Breast epithelium (tissue), 4 donors: ENCODE results near the gene ZSWIM3. TPM values are rescaled to one million over a fixed set of nuclear protein-coding genes. Genes with fewer than 3 reads are reported as not detected.

Experiments used
- DNase-seq, 2 donors: peaks; one replicate each; pipeline ENCODE4 v3.0.0-alpha.2; 2019; ENCODE audit warnings: low spot score in 2 of 2
- H3K27ac ChIP-seq, 2 donors: fragments of 200-600 bp; sonication (generic) in 1 of 2; one replicate each; pipeline ENCODE4 v1.5.1; 2016 to 2019; ENCODE audit warnings: mild to moderate bottlenecking in 1 of 2
- H3K27me3 ChIP-seq, 2 donors: fragments of 200-600 bp; sonication (generic) in 1 of 2; one replicate each; pipeline versions ENCODE4 v1.5.1 to v1.6.0; 2017 to 2019; ENCODE audit warnings: control low read depth in 1 of 2, mild to moderate bottlenecking in 1 of 2
- H3K36me3 ChIP-seq: fragments of 200-600 bp; one replicate; pipeline ENCODE4 v1.5.1; 2019
- H3K4me1 ChIP-seq, 2 donors: fragments of 200-600 bp; sonication (generic); one replicate each; pipeline ENCODE4 v1.5.1; 2016 to 2019; ENCODE audit warnings: control low read depth in 1 of 2
- H3K4me3 ChIP-seq, 3 donors: fragments of 200-600 bp; sonication (generic); 1 replicate in 2 of 3; 2 replicates in 1 of 3; pipeline ENCODE4 v1.5.1; 2016 to 2019; ENCODE audit warnings: mild to moderate bottlenecking in 3 of 3, moderate library complexity in 2 of 3
- H3K9me3 ChIP-seq, 2 donors: fragments of 200-600 bp; sonication (generic) in 1 of 2; one replicate each; pipeline ENCODE4 v1.5.1; 2016 to 2019; ENCODE audit warnings: control low read depth in 1 of 2
- POLR2A ChIP-seq: fragments of 450-650 bp; IDR thresholded peaks from one replicate; pipeline ENCODE4 v1.6.1; 2016; ENCODE audit warnings: antibody characterized with exemption, mild to moderate bottlenecking, moderate library complexity
- POLR2AphosphoS5 ChIP-seq, 3 donors: sonication (generic); formaldehyde crosslinking; IDR thresholded peaks; one replicate each; pipeline ENCODE4 v1.6.1; 2017; ENCODE audit warnings: antibody characterized with exemption in 3 of 3
- intact Hi-C: fragments of 100-400 bp; cut with DNase I; formaldehyde crosslinking; loops from one replicate; pipeline ENCODE4 v1.15.1; 2023; ENCODE audit warnings: low total_unique reads
- total RNA-seq, 3 donors: library from RNA; depleted of rRNA; stranded (reverse); fragments of >200 nt; gene quantifications; one replicate each; pipeline ENCODE4 v1.1.0, GENCODE V29; 2016
- TF ChIP-seq, protein P1 (sequence below), 3 donors: fragments of 450-650 bp; IDR thresholded peaks; one replicate each; pipeline ENCODE4 v1.5.1; 2016 to 2017; ENCODE audit warnings: antibody characterized with exemption in 3 of 3, mild to moderate bottlenecking in 3 of 3, moderate library complexity in 3 of 3

ZSWIM3 gene
- total RNA-seq, 3 donors from 2014 or later: 1.9 to 5.4 (median 4.9) TPM

GRCh38 chr20:45814314-45814713 lies 43.1 kb upstream of the ZSWIM3 start:
- Histone ChIP-seq H3K27ac (no peak overlapping the region), H3K9me3 (no peaks in the 10 kb centered on the region), H3K4me1 (peaks cover 0 to 4% of the 10 kb centered on the region in 2 donors), H3K36me3 (peaks cover 11% of the 10 kb centered on the region), H3K27me3 (no peaks in the 10 kb centered on the region), H3K4me3 (no peak overlapping the region)
- intact Hi-C loops: no loop called here
- no peak for DNase-seq
- no peak for TF ChIP-seq POLR2AphosphoS5 (IDR thresholded peaks at IDR 0.05)
- TF ChIP-seq, protein P1, sequence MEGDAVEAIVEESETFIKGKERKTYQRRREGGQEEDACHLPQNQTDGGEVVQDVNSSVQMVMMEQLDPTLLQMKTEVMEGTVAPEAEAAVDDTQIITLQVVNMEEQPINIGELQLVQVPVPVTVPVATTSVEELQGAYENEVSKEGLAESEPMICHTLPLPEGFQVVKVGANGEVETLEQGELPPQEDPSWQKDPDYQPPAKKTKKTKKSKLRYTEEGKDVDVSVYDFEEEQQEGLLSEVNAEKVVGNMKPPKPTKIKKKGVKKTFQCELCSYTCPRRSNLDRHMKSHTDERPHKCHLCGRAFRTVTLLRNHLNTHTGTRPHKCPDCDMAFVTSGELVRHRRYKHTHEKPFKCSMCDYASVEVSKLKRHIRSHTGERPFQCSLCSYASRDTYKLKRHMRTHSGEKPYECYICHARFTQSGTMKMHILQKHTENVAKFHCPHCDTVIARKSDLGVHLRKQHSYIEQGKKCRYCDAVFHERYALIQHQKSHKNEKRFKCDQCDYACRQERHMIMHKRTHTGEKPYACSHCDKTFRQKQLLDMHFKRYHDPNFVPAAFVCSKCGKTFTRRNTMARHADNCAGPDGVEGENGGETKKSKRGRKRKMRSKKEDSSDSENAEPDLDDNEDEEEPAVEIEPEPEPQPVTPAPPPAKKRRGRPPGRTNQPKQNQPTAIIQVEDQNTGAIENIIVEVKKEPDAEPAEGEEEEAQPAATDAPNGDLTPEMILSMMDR (IDR thresholded peaks at IDR 0.05): no peak
- TF ChIP-seq POLR2A: no peak

- TF ChIP-seq POLR2A (no peak), POLR2AphosphoS5 (IDR thresholded peaks at IDR 0.05) (no peak)
- TF ChIP-seq, protein P1 (IDR thresholded peaks at IDR 0.05): no peak
- peaks cover 0 to 4% of the 10 kb centered on the region in 2 donors for H3K4me1 ChIP-seq
- peaks cover 0 to 1% of the 10 kb centered on the region in 2 donors for H3K27me3 ChIP-seq
- H3K9me3 ChIP-seq: no peaks in the 10 kb centered on the region
- intact Hi-C loops: no loop called here
- H3K36me3 ChIP-seq: no peaks in the 10 kb centered on the region
- DNase-seq: no peak
- H3K27ac ChIP-seq: no peak overlapping the region
- H3K4me3 ChIP-seq: no peak overlapping the region
Measured at GRCh38 chr20:45816951-45817350, 40.5 kb upstream of the ZSWIM3 start.

GRCh38 chr20:45817376-45818194 lies 39.8 kb upstream of the ZSWIM3 start:
- Histone ChIP-seq H3K36me3 (no peaks in the 10 kb centered on the region), H3K27ac (peak overlapping the region; percentile 30 to 58), H3K27me3 (peaks cover 0 to 7% of the 10 kb centered on the region in 2 donors), H3K4me3 (no peak overlapping the region), H3K9me3 (no peaks in the 10 kb centered on the region), H3K4me1 (peaks cover 0 to 3% of the 10 kb centered on the region in 2 donors)
- TF ChIP-seq POLR2AphosphoS5 (IDR thresholded peaks at IDR 0.05): no peak
- TF ChIP-seq POLR2A: no peak
- TF ChIP-seq, protein P1 (IDR thresholded peaks at IDR 0.05): no peak
- no peak for DNase-seq
- intact Hi-C loops: no loop called here

DNA sequence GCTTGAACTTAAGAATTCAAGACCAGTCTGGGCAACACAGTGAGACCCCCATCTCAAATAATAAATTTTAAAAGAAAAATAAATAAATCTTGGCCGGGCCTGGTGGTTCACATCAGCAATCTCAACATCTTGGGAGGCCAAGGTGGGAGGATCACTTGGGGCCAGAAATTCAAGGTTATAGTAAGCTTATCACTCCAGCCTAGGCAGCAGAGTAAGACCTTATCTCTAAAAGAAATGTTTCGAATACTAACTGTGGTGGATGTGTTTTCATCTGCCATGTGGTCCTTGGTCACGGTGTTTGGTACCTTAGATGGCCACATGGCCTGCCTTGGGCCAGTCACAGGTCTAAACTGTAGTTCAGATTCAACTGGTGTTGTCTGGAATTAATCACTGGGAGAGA lies 39.2 kb upstream of the ZSWIM3 start:
- intact Hi-C loops: no loop called here
- Histone ChIP-seq H3K9me3 (no peaks in the 10 kb centered on the region), H3K4me3 (no peak overlapping the region), H3K4me1 (peaks cover 0 to 3% of the 10 kb centered on the region in 2 donors), H3K27ac (peak overlapping the region; percentile 30 to 56), H3K27me3 (peaks cover 0 to 11% of the 10 kb centered on the region in 2 donors), H3K36me3 (no peaks in the 10 kb centered on the region)
- TF ChIP-seq, protein P1 (IDR thresholded peaks at IDR 0.05): no peak
- no peak for TF ChIP-seq POLR2AphosphoS5 (IDR thresholded peaks at IDR 0.05)
- TF ChIP-seq POLR2A: no peak
- DNase-seq: no peak

DNA sequence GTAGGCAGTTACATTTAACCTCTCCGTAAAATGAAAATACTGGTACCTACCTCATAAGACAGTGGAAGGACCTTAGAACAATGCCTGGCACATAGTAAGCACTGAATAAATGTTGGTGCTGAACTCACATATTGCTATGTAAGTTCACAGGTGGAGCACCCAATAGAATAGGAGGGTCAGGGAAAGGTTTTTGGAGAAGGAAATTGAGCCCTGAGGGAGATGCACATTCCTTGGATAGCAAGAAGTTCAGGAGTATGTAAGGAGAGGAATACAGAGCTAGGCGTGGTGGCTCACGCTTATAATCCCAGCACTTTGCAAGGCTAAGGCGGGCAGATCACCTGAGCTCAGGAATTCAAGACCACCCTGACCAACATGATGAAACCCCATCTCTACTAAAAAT lies 37.9 kb upstream of the ZSWIM3 start:
- intact Hi-C loops: no loop called here
- Histone ChIP-seq H3K9me3 (no peaks in the 10 kb centered on the region), H3K4me3 (no peak overlapping the region), H3K27ac (no peak overlapping the region), H3K36me3 (no peaks in the 10 kb centered on the region), H3K4me1 (peaks cover 0 to 4% of the 10 kb centered on the region in 2 donors), H3K27me3 (peaks cover 0 to 20% of the 10 kb centered on the region in 2 donors)
- TF ChIP-seq, protein P1 (IDR thresholded peaks at IDR 0.05): no peak
- no peak for TF ChIP-seq POLR2A
- TF ChIP-seq POLR2AphosphoS5 (IDR thresholded peaks at IDR 0.05): no peak
- no peak for DNase-seq
